Gastrocnemius medialis (tissue), 4 donors: ENCODE results near the gene ARHGEF11.

ENCODE experiments used
- CTCF ChIP-seq, 5 experiments: fragments of 450-650 bp in 3 of 5; fragments of 200-600 bp in 2 of 5; sonication (generic) in 2 of 5; IDR thresholded peaks in 4 of 5; conservative IDR thresholded peaks in 1 of 5; 1 replicate in 4 of 5; 2 replicates in 1 of 5; pipeline ENCODE4 v1.5.1; 2016 to 2019; ENCODE audit warnings: antibody characterized with exemption in 5 of 5, mild to moderate bottlenecking in 3 of 5, moderate library complexity in 3 of 5
- POLR2A ChIP-seq, 2 donors: fragments of 450-650 bp; IDR thresholded peaks; one replicate each; pipeline ENCODE4 v1.6.1; 2017; ENCODE audit warnings: antibody characterized with exemption in 2 of 2, mild to moderate bottlenecking in 2 of 2, moderate library complexity in 2 of 2

DNA sequence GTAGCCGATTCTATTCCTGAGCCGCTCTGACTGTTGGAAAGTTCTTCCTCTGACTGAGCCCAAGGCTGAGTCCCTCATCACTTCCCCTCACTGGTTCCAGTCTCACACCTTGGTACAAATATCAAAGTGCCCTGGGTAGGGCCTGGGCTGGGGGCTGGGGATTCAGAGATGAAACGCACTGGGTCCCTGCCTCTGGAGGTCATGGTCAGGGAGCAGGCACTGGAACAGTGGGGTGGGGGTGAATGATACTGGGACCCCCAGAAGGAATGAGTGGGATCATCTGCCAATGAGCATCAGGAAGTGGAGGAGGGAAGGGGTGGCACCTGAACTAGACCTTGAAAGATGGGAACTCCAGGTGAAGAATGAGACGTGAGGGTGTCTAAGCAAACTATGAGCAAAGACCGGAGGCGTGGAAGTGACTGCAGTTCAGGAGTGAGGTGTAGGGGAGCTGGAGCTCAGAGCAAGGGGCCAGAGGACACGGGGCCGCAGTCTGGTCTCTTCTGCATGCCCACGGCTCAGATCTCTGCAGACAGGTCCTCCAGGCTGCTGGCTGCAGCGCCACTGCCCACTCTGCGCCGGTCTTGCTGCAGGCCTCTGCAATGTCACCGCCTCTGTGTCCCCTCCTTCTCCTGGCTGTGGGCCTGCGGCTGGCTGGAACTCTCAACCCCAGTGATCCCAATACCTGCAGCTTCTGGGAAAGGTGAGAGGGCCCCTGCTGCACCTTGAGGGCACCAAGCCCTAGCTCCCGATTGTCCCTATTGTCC is 142.0 kb downstream of the ARHGEF11 start:
- TF ChIP-seq CTCF (IDR thresholded peaks at IDR 0.05 in 4 of 5, conservative IDR thresholded peaks at IDR 0.05 in 1 of 5) (no peak), POLR2A (IDR thresholded peaks at IDR 0.05) (no peak)
